SK-N-SH (cell line): ENCODE data around the gene CHRNE. TPM values are rescaled to one million over a fixed set of nuclear protein-coding genes. Genes with fewer than 3 reads are reported as not detected.

Experiments
- CTCF ChIA-PET: fragments of 300-600, 350-600 bp; formaldehyde crosslinking; extraction: SDS; loops from one replicate; lab custom pipeline; 2021; lab: Yijun Ruan, JAX
- POLR2A ChIA-PET: fragments of 350-600 bp; sonication (Branson Sonifier 250); formaldehyde crosslinking; extraction: SDS; loops from one replicate; lab custom pipeline; 2020; ENCODE audit warnings: antibody characterized with exemption, inconsistent platforms; lab: Yijun Ruan, JAX
- DNase-seq: peaks from one replicate; pipeline ENCODE4 v3.0.0; 2012
- H2AFZ ChIP-seq: fragments of 200-600 bp; sonication (generic); 2 replicates; pipeline ENCODE4 v1.8.1; 2016; ENCODE audit warnings: antibody characterized with exemption, mild to moderate bottlenecking, low read depth
- H3F3A ChIP-seq: fragments of 200-600 bp; sonication (generic); replicated peaks from 2 replicates; pipeline ENCODE3; 2016; ENCODE audit warnings: antibody characterized with exemption, mild to moderate bottlenecking; ENCODE audit not compliant: insufficient read depth
- H3K27ac ChIP-seq, 2 experiments: fragments of 200-500 bp in 1 of 2; fragments of 200-600 bp in 1 of 2; sonication (Bioruptor generic) in 1 of 2; sonication (generic), shearing (Covaris generic) in 1 of 2; 2 replicates each; pipeline versions ENCODE4 v1.5.1 to v1.6.1; 2014 to 2016; ENCODE audit warnings: low read depth in 2 of 2, inconsistent platforms in 1 of 2, low read length in 1 of 2, mild to moderate bottlenecking in 1 of 2, mixed read lengths in 1 of 2
- H3K27me3 ChIP-seq: fragments of 200-600 bp; sonication (generic), shearing (Covaris generic); 2 replicates; pipeline ENCODE4 v1.6.1; 2016; ENCODE audit warnings: mixed run types; ENCODE audit not compliant: insufficient read depth
- H3K36me3 ChIP-seq, 2 experiments: fragments of 200-500 bp in 1 of 2; fragments of 200-600 bp in 1 of 2; sonication (Bioruptor generic) in 1 of 2; sonication (generic) in 1 of 2; replicated peaks in 1 of 2; 2 replicates each; pipeline versions ENCODE3 to v1.5.1; 2014 to 2016; ENCODE audit warnings: low read length in 1 of 2, mild to moderate bottlenecking in 1 of 2; ENCODE audit not compliant: insufficient read depth in 2 of 2, control insufficient read depth in 1 of 2
- H3K4me1 ChIP-seq, 2 experiments: fragments of 200-500 bp in 1 of 2; fragments of 200-600 bp in 1 of 2; sonication (Bioruptor generic) in 1 of 2; sonication (generic), shearing (Covaris generic) in 1 of 2; 2 replicates each; pipeline versions ENCODE4 v1.5.1 to v1.6.1; 2014 to 2016; ENCODE audit warnings: low read depth in 1 of 2, low read length in 1 of 2, mixed run types in 1 of 2; ENCODE audit not compliant: insufficient read depth in 2 of 2, control insufficient read depth in 1 of 2
- H3K4me2 ChIP-seq: fragments of 200-600 bp; sonication (generic), shearing (Covaris generic); 2 replicates; pipeline ENCODE4 v1.6.1; 2017; ENCODE audit warnings: mixed run types
- H3K4me3 ChIP-seq, 2 experiments: fragments of 200-500 bp in 1 of 2; fragments of 200-600 bp in 1 of 2; sonication (Bioruptor generic) in 1 of 2; sonication (generic), shearing (Covaris generic) in 1 of 2; 2 replicates each; pipeline versions ENCODE4 v1.5.1 to v1.8.1; 2014 to 2016; ENCODE audit warnings: low read depth in 2 of 2, inconsistent platforms in 1 of 2, low read length in 1 of 2, mild to moderate bottlenecking in 1 of 2, mixed read lengths in 1 of 2, moderate library complexity in 1 of 2
- H3K79me2 ChIP-seq: fragments of 200-600 bp; sonication (generic); 2 replicates; pipeline ENCODE4 v1.8.1; 2017; ENCODE audit warnings: mild to moderate bottlenecking; ENCODE audit not compliant: insufficient read depth
- H3K9ac ChIP-seq: fragments of 200-600 bp; sonication (generic); 2 replicates; pipeline ENCODE4 v1.6.1; 2017; ENCODE audit warnings: mixed run types
- H3K9me2 ChIP-seq: fragments of 200-600 bp; sonication (generic); 2 replicates; pipeline ENCODE4 v1.6.1; 2017; ENCODE audit warnings: mixed run types
- H3K9me3 ChIP-seq: fragments of 200-600 bp; sonication (generic); 2 replicates; pipeline ENCODE4 v1.6.1; 2017; ENCODE audit warnings: mixed run types, mild to moderate bottlenecking, moderate library complexity
- H4K20me1 ChIP-seq: fragments of 200-600 bp; sonication (generic); 2 replicates; pipeline ENCODE4 v1.6.1; 2017; ENCODE audit warnings: mild to moderate bottlenecking, mixed run types; ENCODE audit not compliant: insufficient read depth
- CTCF ChIP-seq: fragments of 200-600 bp; sonication (generic); IDR thresholded peaks from 2 replicates; pipeline ENCODE4 v1.6.1; 2017; ENCODE audit warnings: antibody characterized with exemption, mild to moderate bottlenecking, moderate library complexity
- EZH2phosphoT487 ChIP-seq: fragments of 200-600 bp; sonication (generic); IDR thresholded peaks from 2 replicates; pipeline ENCODE4 v1.6.1; 2017; ENCODE audit warnings: low read depth, mixed run types, mild to moderate bottlenecking, antibody characterized with exemption, moderate library complexity, borderline replicate concordance
- GABPA ChIP-seq: IDR thresholded peaks from 2 replicates; pipeline ENCODE4 v1.4.0; 2012; ENCODE audit warnings: low read depth, mild to moderate bottlenecking
- MAX ChIP-seq: IDR thresholded peaks from 2 replicates; pipeline ENCODE4 v1.4.0; 2012; ENCODE audit warnings: low read depth
- MEF2A ChIP-seq: IDR thresholded peaks from 2 replicates; pipeline ENCODE4 v1.4.0; 2012; ENCODE audit warnings: low read depth, borderline replicate concordance
- NFIC ChIP-seq: IDR thresholded peaks from 2 replicates; pipeline ENCODE4 v1.4.0; 2012; ENCODE audit warnings: borderline replicate concordance
- NRF1 ChIP-seq: IDR thresholded peaks from 2 replicates; pipeline ENCODE4 v1.6.1; 2012; ENCODE audit warnings: low read depth, mild to moderate bottlenecking, low read length
- POLR2AphosphoS5 ChIP-seq: IDR thresholded peaks from 2 replicates; pipeline ENCODE4 v1.6.1; 2012; ENCODE audit warnings: low read depth, low read length
- REST ChIP-seq: IDR thresholded peaks from 2 replicates; pipeline ENCODE4 v1.6.1; 2012; ENCODE audit warnings: mild to moderate bottlenecking, low read depth, low read length, moderate library complexity
- RFX5 ChIP-seq: IDR thresholded peaks from 2 replicates; pipeline ENCODE4 v1.6.1; 2012; ENCODE audit warnings: mild to moderate bottlenecking, improper control_type of control experiment, low read length
- RXRA ChIP-seq: IDR thresholded peaks from 2 replicates; pipeline ENCODE4 v1.4.0; 2012; ENCODE audit warnings: low read depth, mild to moderate bottlenecking, borderline replicate concordance
- SIN3A ChIP-seq: IDR thresholded peaks from 2 replicates; pipeline ENCODE4 v1.6.1; 2012; ENCODE audit warnings: low read depth, mild to moderate bottlenecking, low read length, moderate library complexity, borderline replicate concordance
- TCF12 ChIP-seq: IDR thresholded peaks from 2 replicates; pipeline ENCODE4 v1.4.0; 2012
- TEAD4 ChIP-seq: IDR thresholded peaks from 2 replicates; pipeline ENCODE4 v1.4.0; 2012; ENCODE audit warnings: mild to moderate bottlenecking, borderline replicate concordance; ENCODE audit not compliant: insufficient read depth
- USF1 ChIP-seq: IDR thresholded peaks from 2 replicates; pipeline ENCODE4 v1.4.0; 2012; ENCODE audit warnings: low read depth, borderline replicate concordance
- WGBS: methylation state at CpG from one replicate; pipeline ENCODE4 v1.1.6; 2017; ENCODE audit warnings: low lambda C conversion rate; 5-methylcytosine and 5-hydroxymethylcytosine counted together
- polyA plus RNA-seq, 3 experiments: library from polyadenylated mRNA; depleted of rRNA; stranded (reverse); fragments of >200 nt; gene quantifications; 2 replicates each; pipeline ENCODE4 v1.2.3, GENCODE V29; 2012

CHRNE gene
- polyA plus RNA-seq, 1 of the 3 experiments (the other 2 are of a cell fraction), result 0.71 TPM

GRCh38 chr17:4898927-4899326 is 4.0 kb downstream of the CHRNE start:
- no peak for DNase-seq
- 97% methylated on average over 20 of the region's 34 CpGs for WGBS
- H3K4me2 ChIP-seq, result no peak overlapping the region
- H3K4me3 ChIP-seq, result no peak overlapping the region
- no peaks in the 10 kb centered on the region for H3K27me3 ChIP-seq
- no peaks in the 10 kb centered on the region for H3F3A ChIP-seq
- peaks cover 0 to 10% of the 10 kb centered on the region in 2 experiments; a peak in 1 of 4 replicates for H3K4me1 ChIP-seq
- H3K9me2 ChIP-seq, result no peaks in the 10 kb centered on the region
- H4K20me1 ChIP-seq, result no peaks in the 10 kb centered on the region
- H3K36me3 ChIP-seq, result peaks cover 0 to 39% of the 10 kb centered on the region in 2 experiments
- TF ChIP-seq REST (no peak), MAX (no peak), TEAD4 (no peak), RFX5 (no peak), CTCF (no peak), RXRA (no peak), TCF12 (no peak), MEF2A (no peak), GABPA (no peak)
- no peak overlapping the region for H2AFZ ChIP-seq
- no peak overlapping the region for H3K27ac ChIP-seq
- H3K79me2 ChIP-seq, result no peaks in the 10 kb centered on the region
- CTCF ChIA-PET, result interaction anchor here (1.0 to 6.5 kb wide), 4 partner anchors 9 to 111 kb away, joined by 3 to 47 read pairs (median 30); partner anchors contain the start of genes GLTPD2 and VMO1
- POLR2A ChIA-PET, result no interaction called here
- no peaks in the 10 kb centered on the region for H3K9me3 ChIP-seq
- no peak overlapping the region for H3K9ac ChIP-seq

GRCh38 chr17:4898351-4898750 is 4.5 kb downstream of the CHRNE start:
- POLR2A ChIA-PET, result no interaction called here
- no peak for DNase-seq
- Histone ChIP-seq H3K4me2 (no peak overlapping the region), H3K27me3 (no peaks in the 10 kb centered on the region), H3K36me3 (peaks cover 0 to 44% of the 10 kb centered on the region in 2 experiments), H2AFZ (no peak overlapping the region), H3K79me2 (no peaks in the 10 kb centered on the region), H3K4me3 (no peak overlapping the region), H4K20me1 (no peaks in the 10 kb centered on the region), H3K9me3 (no peaks in the 10 kb centered on the region), H3F3A (no peaks in the 10 kb centered on the region), H3K27ac (no peak overlapping the region), H3K9ac (no peak overlapping the region), H3K4me1 (peaks cover 0 to 9% of the 10 kb centered on the region in 2 experiments; a peak in 1 of 4 replicates), H3K9me2 (no peaks in the 10 kb centered on the region)
- 90% methylated on average over 7 of the region's 8 CpGs for WGBS
- TF ChIP-seq RFX5 (no peak), POLR2AphosphoS5 (no peak), USF1 (no peak), TCF12 (no peak), MEF2A (no peak), NRF1 (no peak), SIN3A (no peak), EZH2phosphoT487 (no peak), NFIC (no peak)
- CTCF ChIA-PET, result interaction anchor here (1.0 to 6.5 kb wide), 3 partner anchors 11 to 110 kb away, joined by 3 to 47 read pairs (median 15); partner anchors contain the start of genes GLTPD2 and VMO1
